Panc1 (cell line): ENCODE results near the gene HMX1. TPM values are rescaled to one million over a fixed set of nuclear protein-coding genes. Genes with fewer than 3 reads are reported as not detected.

Source experiments
- ATAC-seq: fragments of 200-7000 bp; cut with Tn5 transposase; 2 replicates; pipeline ENCODE4 v1.9.1; 2020; ENCODE audit warnings: mild to moderate bottlenecking, moderate library complexity
- BruUV-seq: library from RNA; stranded (reverse); fragments of 400-500 nt; replicated peaks from 2 replicates; lab custom pipeline; 2021; lab: Mats Ljungman, UMichigan
- CTCF ChIA-PET: fragments of 300-600 bp; sonication (Branson Sonifier 250); formaldehyde crosslinking; loops from one replicate; lab custom pipeline; 2022; ENCODE audit warnings: antibody characterized with exemption; lab: Charles Lee
- POLR2A ChIA-PET: fragments of 300-600 bp; sonication (Branson Sonifier 250); formaldehyde crosslinking; loops from one replicate; lab custom pipeline; 2022; ENCODE audit warnings: antibody characterized with exemption; lab: Charles Lee
- DNase-seq: peaks from one replicate; pipeline ENCODE4 v3.0.0-alpha.2; 2010; ENCODE audit warnings: low read depth, low spot score
- H3K27ac ChIP-seq: 2 replicates; pipeline ENCODE4 v1.5.1; 2011; ENCODE audit warnings: mild to moderate bottlenecking, low read length, inconsistent platforms
- H3K27me3 ChIP-seq: fragments of 200-500 bp; sonication (Bioruptor generic); 2 replicates; pipeline ENCODE4 v1.6.0; 2014; ENCODE audit warnings: low read length, inconsistent platforms; ENCODE audit not compliant: control insufficient read depth, insufficient read depth
- H3K36me3 ChIP-seq: fragments of 200-500 bp; sonication (Bioruptor generic); 2 replicates; pipeline ENCODE4 v1.5.1; 2014; ENCODE audit warnings: inconsistent platforms, mild to moderate bottlenecking, low read length, moderate library complexity; ENCODE audit not compliant: control insufficient read depth, insufficient read depth
- H3K4me1 ChIP-seq: 2 replicates; pipeline ENCODE4 v1.5.1; 2011; ENCODE audit warnings: inconsistent platforms, mild to moderate bottlenecking, low read length, moderate library complexity; ENCODE audit not compliant: control insufficient read depth, insufficient read depth
- H3K4me3 ChIP-seq, 2 experiments: 2 replicates each; pipeline ENCODE4 v1.5.1; 2011 to 2012; ENCODE audit warnings: low read depth in 2 of 2, low read length in 2 of 2, mild to moderate bottlenecking in 2 of 2, inconsistent platforms in 1 of 2, moderate library complexity in 1 of 2
- H3K9me3 ChIP-seq: fragments of 200-500 bp; sonication (Bioruptor generic); 2 replicates; pipeline ENCODE4 v1.5.1; 2014; ENCODE audit warnings: low read depth, mild to moderate bottlenecking, inconsistent platforms, low read length, moderate library complexity; ENCODE audit not compliant: control insufficient read depth, insufficient read depth
- POLR2AphosphoS5 ChIP-seq: IDR thresholded peaks from 2 replicates; pipeline ENCODE4 v1.6.1; 2012; ENCODE audit warnings: mild to moderate bottlenecking, low read depth, low read length, moderate library complexity
- SIN3A ChIP-seq: IDR thresholded peaks from 2 replicates; pipeline ENCODE4 v1.6.1; 2012; ENCODE audit warnings: low read depth, mild to moderate bottlenecking, low read length, moderate library complexity, borderline replicate concordance; ENCODE audit not compliant: insufficient read depth
- TCF7L2 ChIP-seq: IDR thresholded peaks from 2 replicates; pipeline ENCODE4 v1.6.1; 2011; ENCODE audit warnings: mild to moderate bottlenecking, low read depth, low read length, inconsistent platforms
- in situ Hi-C: cut with HindIII; loops from 2 replicates; pipeline ENCODE4 v1.10.0; 2016; ENCODE audit warnings: low sequenced_read_pairs, low pct_unique_long_range_greater_than_20kb
- intact Hi-C: fragments of 100-400 bp; cut with micrococcal nuclease; formaldehyde crosslinking; loops from one replicate; pipeline ENCODE4 v1.10.0; 2022; ENCODE audit not compliant: unreplicated experiment
- total RNA-seq: library from RNA; stranded (reverse); gene quantifications from one replicate; pipeline ENCODE4 v1.2.1, GENCODE V29; 2021; ENCODE audit not compliant: unreplicated experiment
- TF ChIP-seq, protein P1 (sequence below): fragments of 450-650 bp; IDR thresholded peaks from 2 replicates; pipeline ENCODE4 v1.5.1; 2017; ENCODE audit warnings: mild to moderate bottlenecking
- TF ChIP-seq, protein P2 (sequence below), 2 experiments: IDR thresholded peaks; 2 replicates each; pipeline ENCODE4 v1.6.1; 2011 to 2012; ENCODE audit warnings: low read depth in 2 of 2, control low read depth in 1 of 2, low read length in 1 of 2, mild to moderate bottlenecking in 1 of 2, moderate library complexity in 1 of 2; ENCODE audit not compliant: insufficient read depth in 1 of 2

The HMX1 gene
- total RNA-seq, 1 experiment from 2014 or later, result not detected

DNA sequence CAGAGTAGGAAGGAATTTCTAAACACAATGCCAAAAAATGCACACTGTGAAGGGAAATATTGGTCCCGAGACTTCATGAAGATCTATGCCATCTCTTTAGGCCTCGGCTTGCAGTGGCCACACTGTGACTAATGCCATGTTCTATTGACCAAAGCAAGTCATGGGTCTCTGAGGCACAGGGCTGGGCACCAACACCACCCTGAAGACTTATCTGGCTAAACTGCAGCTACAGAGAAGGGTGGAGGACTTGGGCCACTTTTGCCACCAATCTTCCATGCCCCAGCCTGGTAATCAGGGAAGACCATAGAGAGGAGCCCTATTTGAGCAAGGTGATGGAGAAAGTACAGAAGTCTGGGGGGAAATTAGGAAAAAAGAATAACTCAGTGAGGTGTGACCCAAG, 42.1 kb downstream of the HMX1 start:
- H3K27ac ChIP-seq, result no peak overlapping the region
- no TSS peak for BruUV-seq
- no peaks in the 10 kb centered on the region for H3K9me3 ChIP-seq
- no peaks in the 10 kb centered on the region for H3K4me1 ChIP-seq
- in situ Hi-C loops (no loop called here), intact Hi-C loops (no loop called here)
- ChIA-PET POLR2A (no interaction called here), CTCF (no interaction called here)
- DNase-seq (no peak), ATAC-seq (no peak)
- no peak overlapping the region for H3K4me3 ChIP-seq
- peaks cover 3% of the 10 kb centered on the region; the same call in 1 of the 2 replicates for H3K27me3 ChIP-seq
- TF ChIP-seq, protein P1, sequence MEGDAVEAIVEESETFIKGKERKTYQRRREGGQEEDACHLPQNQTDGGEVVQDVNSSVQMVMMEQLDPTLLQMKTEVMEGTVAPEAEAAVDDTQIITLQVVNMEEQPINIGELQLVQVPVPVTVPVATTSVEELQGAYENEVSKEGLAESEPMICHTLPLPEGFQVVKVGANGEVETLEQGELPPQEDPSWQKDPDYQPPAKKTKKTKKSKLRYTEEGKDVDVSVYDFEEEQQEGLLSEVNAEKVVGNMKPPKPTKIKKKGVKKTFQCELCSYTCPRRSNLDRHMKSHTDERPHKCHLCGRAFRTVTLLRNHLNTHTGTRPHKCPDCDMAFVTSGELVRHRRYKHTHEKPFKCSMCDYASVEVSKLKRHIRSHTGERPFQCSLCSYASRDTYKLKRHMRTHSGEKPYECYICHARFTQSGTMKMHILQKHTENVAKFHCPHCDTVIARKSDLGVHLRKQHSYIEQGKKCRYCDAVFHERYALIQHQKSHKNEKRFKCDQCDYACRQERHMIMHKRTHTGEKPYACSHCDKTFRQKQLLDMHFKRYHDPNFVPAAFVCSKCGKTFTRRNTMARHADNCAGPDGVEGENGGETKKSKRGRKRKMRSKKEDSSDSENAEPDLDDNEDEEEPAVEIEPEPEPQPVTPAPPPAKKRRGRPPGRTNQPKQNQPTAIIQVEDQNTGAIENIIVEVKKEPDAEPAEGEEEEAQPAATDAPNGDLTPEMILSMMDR, result no peak
- TF ChIP-seq SIN3A (no peak), TCF7L2 (no peak), POLR2AphosphoS5 (no peak)
- TF ChIP-seq, protein P2, sequence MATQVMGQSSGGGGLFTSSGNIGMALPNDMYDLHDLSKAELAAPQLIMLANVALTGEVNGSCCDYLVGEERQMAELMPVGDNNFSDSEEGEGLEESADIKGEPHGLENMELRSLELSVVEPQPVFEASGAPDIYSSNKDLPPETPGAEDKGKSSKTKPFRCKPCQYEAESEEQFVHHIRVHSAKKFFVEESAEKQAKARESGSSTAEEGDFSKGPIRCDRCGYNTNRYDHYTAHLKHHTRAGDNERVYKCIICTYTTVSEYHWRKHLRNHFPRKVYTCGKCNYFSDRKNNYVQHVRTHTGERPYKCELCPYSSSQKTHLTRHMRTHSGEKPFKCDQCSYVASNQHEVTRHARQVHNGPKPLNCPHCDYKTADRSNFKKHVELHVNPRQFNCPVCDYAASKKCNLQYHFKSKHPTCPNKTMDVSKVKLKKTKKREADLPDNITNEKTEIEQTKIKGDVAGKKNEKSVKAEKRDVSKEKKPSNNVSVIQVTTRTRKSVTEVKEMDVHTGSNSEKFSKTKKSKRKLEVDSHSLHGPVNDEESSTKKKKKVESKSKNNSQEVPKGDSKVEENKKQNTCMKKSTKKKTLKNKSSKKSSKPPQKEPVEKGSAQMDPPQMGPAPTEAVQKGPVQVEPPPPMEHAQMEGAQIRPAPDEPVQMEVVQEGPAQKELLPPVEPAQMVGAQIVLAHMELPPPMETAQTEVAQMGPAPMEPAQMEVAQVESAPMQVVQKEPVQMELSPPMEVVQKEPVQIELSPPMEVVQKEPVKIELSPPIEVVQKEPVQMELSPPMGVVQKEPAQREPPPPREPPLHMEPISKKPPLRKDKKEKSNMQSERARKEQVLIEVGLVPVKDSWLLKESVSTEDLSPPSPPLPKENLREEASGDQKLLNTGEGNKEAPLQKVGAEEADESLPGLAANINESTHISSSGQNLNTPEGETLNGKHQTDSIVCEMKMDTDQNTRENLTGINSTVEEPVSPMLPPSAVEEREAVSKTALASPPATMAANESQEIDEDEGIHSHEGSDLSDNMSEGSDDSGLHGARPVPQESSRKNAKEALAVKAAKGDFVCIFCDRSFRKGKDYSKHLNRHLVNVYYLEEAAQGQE (IDR thresholded peaks at IDR 0.05; ENCODE audit: insufficient read depth in 1 of 2, low read depth in 2 of 2, low read length in 1 of 2), result no peak
- no peaks in the 10 kb centered on the region for H3K36me3 ChIP-seq

DNA sequence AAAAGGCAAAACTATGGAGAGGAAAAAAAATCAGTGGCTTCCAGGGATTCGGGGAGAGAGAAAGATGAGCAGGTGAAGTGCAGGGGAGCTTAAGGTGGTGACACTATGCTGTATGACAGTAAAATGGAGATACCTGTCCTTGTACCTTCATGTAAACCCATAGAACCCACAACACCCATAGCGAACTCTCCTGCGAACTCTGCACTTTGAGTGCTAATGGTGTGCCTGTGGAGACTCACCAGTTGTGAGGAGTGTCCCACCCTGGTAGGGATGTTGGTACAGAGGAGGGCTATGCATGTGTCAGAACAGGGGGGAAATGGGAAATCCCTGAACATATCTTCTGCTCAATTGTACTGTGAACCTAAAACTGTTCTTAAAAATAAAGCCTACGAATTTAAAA, 42.8 kb downstream of the HMX1 start:
- intact Hi-C loops, result no loop called here
- POLR2A ChIA-PET, result no interaction called here
- ATAC-seq, result no peak

GRCh38 chr4:8821151-8821950, 50.3 kb downstream of the HMX1 start:
- POLR2A ChIA-PET, result no interaction called here

More for the DNA sequence above, 42.8 kb downstream of the HMX1 start:
- TF ChIP-seq SIN3A, result no peak
- TF ChIP-seq POLR2AphosphoS5, result no peak
- CTCF ChIA-PET, result no interaction called here
- Histone ChIP-seq H3K4me3 (no peak overlapping the region), H3K27ac (no peak overlapping the region), H3K36me3 (no peaks in the 10 kb centered on the region), H3K27me3 (peaks cover 3% of the 10 kb centered on the region; the same call in 1 of the 2 replicates), H3K9me3 (no peaks in the 10 kb centered on the region), H3K4me1 (no peaks in the 10 kb centered on the region)
- in situ Hi-C loops, result no loop called here
- BruUV-seq, result no TSS peak
- no peak for DNase-seq

More at GRCh38 chr4:8821151-8821950, 50.3 kb downstream of the HMX1 start:
- ATAC-seq (no peak), DNase-seq (no peak)
- H3K36me3 ChIP-seq, result no peaks in the 10 kb centered on the region
- intact Hi-C loops, result no loop called here
- BruUV-seq, result no TSS peak
- H3K4me3 ChIP-seq, result no peak overlapping the region
- TF ChIP-seq POLR2AphosphoS5 (no peak), TCF7L2 (no peak), SIN3A (no peak)
- TF ChIP-seq, protein P2 (IDR thresholded peaks at IDR 0.05; ENCODE audit: insufficient read depth in 1 of 2, low read depth in 2 of 2, low read length in 1 of 2), result no peak
- TF ChIP-seq, protein P1, result no peak
- H3K27me3 ChIP-seq, result peaks cover 3% of the 10 kb centered on the region; the same call in 1 of the 2 replicates
- in situ Hi-C loops, result no loop called here
- H3K9me3 ChIP-seq, result no peaks in the 10 kb centered on the region
- H3K27ac ChIP-seq, result no peak overlapping the region
- CTCF ChIA-PET, result no interaction called here
- H3K4me1 ChIP-seq, result no peaks in the 10 kb centered on the region
